ENCODE data around the gene FOXP1.

DNA sequence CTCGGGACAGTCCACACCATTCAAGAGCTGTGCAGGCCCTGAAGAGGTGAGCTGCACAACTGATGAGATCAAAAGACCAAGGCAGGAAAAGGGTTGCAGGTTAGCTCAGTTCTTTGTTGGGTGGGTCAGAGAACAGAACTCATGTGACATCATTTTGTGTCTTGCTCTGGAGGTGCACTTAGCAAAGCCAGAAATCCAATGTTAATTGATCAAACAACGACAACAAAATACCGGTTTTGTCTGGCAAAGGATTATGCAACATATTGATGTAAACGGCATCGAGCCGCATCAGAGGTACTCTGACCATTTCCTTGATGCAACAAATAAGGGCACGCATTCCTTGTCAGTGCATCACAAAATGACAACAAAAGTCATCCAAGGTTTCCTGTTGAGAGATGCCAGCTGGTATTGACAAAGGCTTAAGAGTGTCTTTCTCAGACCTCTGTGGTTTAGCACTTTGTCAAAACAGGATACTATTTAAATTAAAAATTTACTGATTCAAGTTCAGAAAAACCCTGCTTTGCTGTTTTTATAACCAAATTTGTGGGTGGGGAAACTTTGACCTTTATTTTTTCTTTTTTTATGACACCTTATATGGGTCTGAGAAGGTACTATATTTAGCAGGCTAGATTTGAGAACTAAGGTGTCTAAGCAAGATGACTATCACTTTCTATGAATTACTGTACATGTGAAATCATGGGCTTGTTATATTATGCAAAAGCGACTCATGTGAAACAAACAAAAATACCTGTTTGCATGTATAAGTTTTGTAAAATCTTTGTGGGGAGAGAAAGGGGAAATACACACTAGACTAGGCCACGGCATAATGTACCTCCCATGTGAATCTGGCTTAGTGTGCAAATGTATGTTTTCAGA, 496.1 kb downstream of the FOXP1 start:
- TF ChIP-seq, protein P1, sequence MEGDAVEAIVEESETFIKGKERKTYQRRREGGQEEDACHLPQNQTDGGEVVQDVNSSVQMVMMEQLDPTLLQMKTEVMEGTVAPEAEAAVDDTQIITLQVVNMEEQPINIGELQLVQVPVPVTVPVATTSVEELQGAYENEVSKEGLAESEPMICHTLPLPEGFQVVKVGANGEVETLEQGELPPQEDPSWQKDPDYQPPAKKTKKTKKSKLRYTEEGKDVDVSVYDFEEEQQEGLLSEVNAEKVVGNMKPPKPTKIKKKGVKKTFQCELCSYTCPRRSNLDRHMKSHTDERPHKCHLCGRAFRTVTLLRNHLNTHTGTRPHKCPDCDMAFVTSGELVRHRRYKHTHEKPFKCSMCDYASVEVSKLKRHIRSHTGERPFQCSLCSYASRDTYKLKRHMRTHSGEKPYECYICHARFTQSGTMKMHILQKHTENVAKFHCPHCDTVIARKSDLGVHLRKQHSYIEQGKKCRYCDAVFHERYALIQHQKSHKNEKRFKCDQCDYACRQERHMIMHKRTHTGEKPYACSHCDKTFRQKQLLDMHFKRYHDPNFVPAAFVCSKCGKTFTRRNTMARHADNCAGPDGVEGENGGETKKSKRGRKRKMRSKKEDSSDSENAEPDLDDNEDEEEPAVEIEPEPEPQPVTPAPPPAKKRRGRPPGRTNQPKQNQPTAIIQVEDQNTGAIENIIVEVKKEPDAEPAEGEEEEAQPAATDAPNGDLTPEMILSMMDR (IDR thresholded peaks at IDR 0.05) = no peak
- no peak for TF ChIP-seq EZH2phosphoT487 (IDR thresholded peaks at IDR 0.05)

All from neural progenitor cell (in vitro differentiated cells).